GM19452 (cell line): Measurements from ENCODE around the gene RAB7A.

Experiments
- ATAC-seq: cut with Tn5 transposase; IDR thresholded peaks from one replicate; pipeline ENCODE4 v1.9.1; 2021; ENCODE audit not compliant: unreplicated experiment

Gene RAB7A

GRCh38 chr3:128846486-128846891, 120.5 kb downstream of the RAB7A start:
- no peak for ATAC-seq

DNA sequence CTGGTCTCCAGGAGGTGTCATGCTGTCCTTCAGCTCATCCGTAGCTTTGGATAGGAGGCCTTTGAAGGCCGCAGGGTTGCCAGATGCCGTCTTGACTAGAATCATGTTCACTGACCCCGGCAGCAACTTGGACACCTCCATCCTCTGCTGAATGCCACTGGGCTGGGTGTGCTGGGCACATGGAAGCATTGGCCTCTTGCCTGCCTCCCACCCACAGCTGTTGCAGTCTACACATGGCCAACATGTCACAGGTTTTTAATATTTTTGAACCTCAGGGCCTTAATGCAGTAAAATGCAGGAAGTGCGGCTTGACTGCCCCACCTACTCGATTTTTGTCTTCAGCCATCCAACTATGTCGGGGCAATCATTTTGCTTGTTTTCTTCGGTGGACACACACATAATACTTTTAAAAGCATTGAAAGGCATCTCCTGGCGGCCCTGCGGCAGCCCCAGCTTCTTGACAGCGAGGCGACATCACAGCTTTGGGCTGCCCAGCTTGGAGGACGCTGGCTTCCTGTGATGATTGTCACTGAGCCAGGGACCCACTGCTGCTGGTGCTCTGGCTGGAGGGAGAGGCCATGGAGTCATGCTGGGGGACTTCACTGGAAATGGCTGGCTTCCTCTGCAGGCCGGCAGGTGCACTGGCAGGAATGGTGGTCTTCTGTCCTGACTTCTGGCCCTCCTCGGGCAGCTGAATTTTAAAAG, 121.8 kb downstream of the RAB7A start:
- no peak for ATAC-seq

DNA sequence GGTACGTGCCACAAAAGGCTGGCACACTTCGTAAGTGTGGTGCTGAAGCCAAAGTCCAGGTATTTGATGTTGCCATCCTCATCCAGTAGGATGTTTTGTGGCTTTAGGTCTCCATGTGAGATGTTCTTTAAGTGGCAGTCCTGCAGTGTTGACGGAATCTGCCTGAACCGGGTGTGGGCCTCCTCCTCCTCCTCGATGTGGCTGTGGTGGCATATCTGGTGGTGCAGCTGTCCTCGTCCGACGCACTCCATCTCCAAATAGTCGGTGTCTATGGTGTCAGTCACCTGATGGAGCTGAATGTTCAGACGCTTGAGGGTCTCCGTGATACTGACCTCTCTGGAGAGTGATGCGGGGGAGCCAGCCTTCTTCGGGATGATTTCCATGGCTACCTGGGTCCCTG, 123.0 kb downstream of the RAB7A start:
- ATAC-seq, result no peak

- ATAC-seq, result no peak
Observed at GRCh38 chr3:128849911-128850455, 124.0 kb downstream of the RAB7A start.

DNA sequence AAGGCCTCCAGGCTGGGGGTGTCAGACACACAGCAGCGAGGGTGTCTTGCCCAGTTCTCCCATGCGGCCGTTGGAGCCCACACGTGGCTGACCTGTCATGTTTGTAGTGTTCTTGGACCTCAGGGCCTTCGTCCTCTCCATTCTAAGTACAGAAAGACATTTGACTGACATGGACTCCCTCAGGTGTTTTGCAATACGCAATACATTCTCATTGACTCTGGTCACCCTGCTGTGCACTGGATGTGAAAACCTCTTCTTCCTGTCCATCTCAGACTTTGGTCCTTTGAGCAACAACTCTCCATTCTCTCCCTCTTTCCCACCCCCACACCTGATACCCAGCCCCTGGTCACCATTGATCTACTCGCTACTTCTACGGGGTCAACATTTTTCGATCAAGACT, 124.6 kb downstream of the RAB7A start:
- ATAC-seq, result no peak

DNA sequence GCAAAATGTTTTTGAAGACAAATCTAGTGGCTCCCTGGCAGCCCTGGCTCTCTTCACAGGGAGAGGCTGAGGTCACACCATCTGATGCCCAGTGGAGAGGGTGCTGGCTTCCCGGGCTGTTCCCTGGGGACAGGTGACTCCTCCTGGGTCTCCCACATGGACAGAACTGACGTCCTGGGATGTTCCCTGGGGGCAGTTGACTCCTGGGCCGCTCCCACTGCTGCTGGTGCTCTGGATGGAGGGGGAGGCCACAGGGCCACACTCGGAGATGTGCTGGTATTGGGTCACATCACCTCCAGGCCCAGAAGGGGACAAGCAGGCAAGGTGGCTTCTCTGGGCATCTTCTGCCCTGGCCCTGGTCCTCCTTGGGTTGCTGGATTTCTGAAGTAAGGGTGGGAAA, 125.6 kb downstream of the RAB7A start:
- no peak for ATAC-seq

GRCh38 chr3:128853826-128854225, 127.8 kb downstream of the RAB7A start:
- no peak for ATAC-seq

GRCh38 chr3:128854475-128854874, 128.5 kb downstream of the RAB7A start:
- ATAC-seq, result no peak

GRCh38 chr3:128855569-128855968, 129.6 kb downstream of the RAB7A start:
- ATAC-seq, result no peak

DNA sequence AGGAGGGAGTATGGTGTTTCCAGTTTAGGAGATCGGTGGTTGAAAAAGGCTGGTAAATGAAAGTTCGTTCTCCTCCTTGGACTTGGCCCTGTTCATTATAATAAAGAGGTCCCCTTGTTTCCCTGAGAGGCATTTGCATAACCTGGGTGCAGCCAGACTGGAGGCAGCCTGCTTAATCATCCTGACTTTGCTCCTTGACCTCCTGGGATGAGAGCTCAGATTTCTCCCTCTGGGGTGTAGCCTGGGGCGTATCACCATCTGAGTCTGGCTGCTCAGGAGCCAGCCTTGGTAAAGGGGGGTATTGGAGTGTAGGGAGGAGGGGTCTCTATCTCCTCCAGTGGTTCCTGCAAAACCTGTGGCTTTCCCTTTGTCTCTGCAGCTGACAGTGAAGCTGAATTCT, 132.2 kb downstream of the RAB7A start:
- ATAC-seq, result no peak

DNA sequence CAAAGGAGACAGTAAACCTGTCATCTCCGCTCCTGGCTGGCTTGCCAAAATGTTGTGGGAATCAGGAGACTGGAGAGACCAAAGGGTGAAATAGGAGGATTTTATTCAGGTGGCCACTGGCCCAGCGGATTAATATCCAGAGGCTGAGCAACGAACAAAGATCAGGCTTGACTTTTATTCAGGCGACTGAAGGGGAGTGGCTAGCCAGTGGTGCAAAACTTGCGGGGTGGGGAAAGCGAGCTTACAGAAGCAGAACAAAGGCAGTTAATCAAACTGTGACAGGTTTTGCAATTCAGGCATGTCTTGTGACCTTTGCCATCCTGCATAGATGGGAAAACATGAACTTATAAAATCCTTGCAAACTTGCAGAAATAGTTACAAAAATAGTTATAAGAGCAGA, 133.6 kb downstream of the RAB7A start:
- ATAC-seq, result no peak

DNA sequence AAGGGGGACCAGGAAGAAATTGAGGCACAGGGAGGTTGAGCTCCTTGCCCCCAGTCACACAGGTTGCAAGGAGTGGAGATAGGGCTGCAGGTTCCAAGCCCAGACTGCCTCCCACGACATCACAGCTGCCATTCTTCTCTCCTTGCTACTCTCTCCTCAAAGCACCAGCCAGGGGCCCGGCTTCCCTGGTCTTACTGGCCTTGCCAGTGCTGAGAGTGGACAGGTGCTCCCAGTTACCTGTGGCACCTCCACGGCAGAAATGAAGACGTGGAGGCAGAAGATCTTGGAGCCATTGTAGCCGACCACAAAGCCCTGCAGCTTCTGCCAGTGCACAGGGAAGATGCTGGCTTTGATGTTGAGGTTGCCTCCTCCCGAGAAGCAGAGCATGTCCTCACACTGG, 135.5 kb downstream of the RAB7A start:
- ATAC-seq, result no peak

- ATAC-seq, result no peak
Observed at GRCh38 chr3:128863560-128863959, 137.6 kb downstream of the RAB7A start.
